GM23338 (cell line): ENCODE data around the gene ANKRD11. TPM values are rescaled to one million over a fixed set of nuclear protein-coding genes. Genes with fewer than 3 reads are reported as not detected.

Source experiments
- ATAC-seq: fragments of 200-7000 bp; cut with Tn5 transposase; 3 replicates; pipeline ENCODE4 v1.9.1; 2020
- DNase-seq: peaks from one replicate; pipeline ENCODE4 v3.0.0-alpha.2; 2015; ENCODE audit warnings: low spot score
- H2AFZ ChIP-seq: fragments of 200-600 bp; sonication (generic); 2 replicates; pipeline ENCODE4 v1.8.0; 2016; ENCODE audit warnings: antibody characterized with exemption, mild to moderate bottlenecking, moderate library complexity
- H3F3A ChIP-seq: fragments of 200-600 bp; sonication (generic); replicated peaks from 2 replicates; pipeline ENCODE4 v1.8.0; 2017; ENCODE audit warnings: antibody characterized with exemption, mixed run types, low read depth
- H3K27ac ChIP-seq: fragments of 200-600 bp; sonication (generic); 2 replicates; pipeline ENCODE4 v1.6.1; 2016; ENCODE audit warnings: low read depth
- H3K27me3 ChIP-seq: fragments of 200-600 bp; sonication (generic); 2 replicates; pipeline ENCODE4 v1.8.0; 2016; ENCODE audit warnings: mild to moderate bottlenecking, mixed run types, moderate library complexity; ENCODE audit not compliant: insufficient read depth
- H3K36me3 ChIP-seq: fragments of 200-600 bp; sonication (generic); 2 replicates; pipeline ENCODE4 v1.8.0; 2016; ENCODE audit warnings: mild to moderate bottlenecking; ENCODE audit not compliant: insufficient read depth
- H3K4me1 ChIP-seq: fragments of 200-600 bp; sonication (generic); 2 replicates; pipeline ENCODE4 v1.8.0; 2016; ENCODE audit warnings: mild to moderate bottlenecking, moderate library complexity; ENCODE audit not compliant: insufficient read depth
- H3K4me2 ChIP-seq: fragments of 200-600 bp; sonication (generic); 2 replicates; pipeline ENCODE4 v1.7.1; 2017; ENCODE audit warnings: mixed run types
- H3K4me3 ChIP-seq: fragments of 200-600 bp; sonication (generic); 2 replicates; pipeline ENCODE4 v1.6.1; 2016; ENCODE audit warnings: mixed run types
- H3K79me2 ChIP-seq: fragments of 200-600 bp; sonication (generic); replicated peaks from 2 replicates; pipeline ENCODE4 v1.8.0; 2017; ENCODE audit warnings: mild to moderate bottlenecking; ENCODE audit not compliant: insufficient read depth
- H3K9me2 ChIP-seq: fragments of 200-600 bp; sonication (generic); 2 replicates; pipeline ENCODE4 v1.8.0; 2017; ENCODE audit not compliant: insufficient read depth
- H4K20me1 ChIP-seq: fragments of 200-600 bp; sonication (generic); replicated peaks from 2 replicates; pipeline ENCODE4 v1.8.0; 2017; ENCODE audit warnings: mild to moderate bottlenecking; ENCODE audit not compliant: insufficient read depth
- H3K27ac Mint-ChIP-seq: 2 replicates; pipeline ENCODE4 v1.8.0; 2020; ENCODE audit warnings: inconsistent platforms, mild to moderate bottlenecking, moderate library complexity, mixed read lengths
- H3K27me3 Mint-ChIP-seq: 3 replicates; pipeline ENCODE4 v1.8.0; 2022; ENCODE audit warnings: low read depth, mild to moderate bottlenecking, moderate library complexity, mixed read lengths, inconsistent platforms; ENCODE audit not compliant: insufficient read depth, poor library complexity
- H3K36me3 Mint-ChIP-seq: 3 replicates; pipeline ENCODE4 v1.8.0; 2021; ENCODE audit warnings: low read depth, mild to moderate bottlenecking, inconsistent platforms, moderate library complexity, mixed read lengths
- H3K4me1 Mint-ChIP-seq: 3 replicates; pipeline ENCODE4 v1.8.0; 2020; ENCODE audit warnings: mild to moderate bottlenecking, inconsistent platforms, mixed read lengths
- H3K4me3 Mint-ChIP-seq: 3 replicates; pipeline ENCODE4 v1.8.0; 2021; ENCODE audit warnings: moderate library complexity, mild to moderate bottlenecking, inconsistent platforms, mixed read lengths
- H3K9me3 Mint-ChIP-seq: 3 replicates; pipeline ENCODE4 v1.8.0; 2020; ENCODE audit warnings: moderate library complexity, mild to moderate bottlenecking, inconsistent platforms, mixed read lengths
- EZH2 ChIP-seq: fragments of 200-600 bp; sonication (generic); IDR thresholded peaks from one replicate; pipeline ENCODE4 v1.8.0; 2017; ENCODE audit warnings: antibody characterized with exemption, mild to moderate bottlenecking, low read depth; ENCODE audit not compliant: unreplicated experiment
- EZH2phosphoT487 ChIP-seq: fragments of 200-600 bp; sonication (generic); IDR thresholded peaks from one replicate; pipeline ENCODE4 v1.8.1; 2018; ENCODE audit warnings: antibody characterized with exemption; ENCODE audit not compliant: unreplicated experiment
- JUNB ChIP-seq: IDR thresholded peaks from one replicate; pipeline ENCODE4 v1.6.1; 2016; ENCODE audit warnings: antibody characterized with exemption; ENCODE audit not compliant: unreplicated experiment
- NANOG ChIP-seq: IDR thresholded peaks from 2 replicates; pipeline ENCODE4 v1.6.1; 2016; ENCODE audit warnings: antibody characterized with exemption, borderline replicate concordance
- POLR2AphosphoS5 ChIP-seq: IDR thresholded peaks from 2 replicates; pipeline ENCODE4 v1.6.1; 2016; ENCODE audit warnings: antibody characterized with exemption, low read depth
- REST ChIP-seq: IDR thresholded peaks from one replicate; pipeline ENCODE4 v1.6.1; 2018; ENCODE audit warnings: antibody characterized with exemption; ENCODE audit not compliant: unreplicated experiment
- STAT1 ChIP-seq: IDR thresholded peaks from one replicate; pipeline ENCODE4 v1.6.1; 2016; ENCODE audit warnings: antibody characterized with exemption; ENCODE audit not compliant: unreplicated experiment
- ZNF114 ChIP-seq: fragments of 250-450 bp; sonication (Bioruptor Pico); IDR thresholded peaks from 2 replicates; pipeline ENCODE4 v1.5.0; 2020; ENCODE audit warnings: mild to moderate bottlenecking, moderate library complexity
- ZNF331 ChIP-seq: fragments of 250-450 bp; sonication (Bioruptor Pico); IDR thresholded peaks from 2 replicates; pipeline ENCODE4 v1.5.0; 2020; ENCODE audit warnings: low read depth, mild to moderate bottlenecking, moderate library complexity
- ZNF462 ChIP-seq: fragments of 250-450 bp; sonication (Bioruptor Pico); IDR thresholded peaks from 2 replicates; pipeline ENCODE4 v1.5.0; 2020; ENCODE audit warnings: mild to moderate bottlenecking, moderate library complexity
- polyA plus RNA-seq: library from polyadenylated mRNA; unstranded; fragments of >200 nt; fragmentation: Nextera tagmentation; extraction: Ambion mirVana; gene quantifications from 2 replicates; pipeline ENCODE4 v1.2.1, GENCODE V29; 2016
- total RNA-seq: library from RNA; depleted of rRNA; stranded (reverse); fragments of >200 nt; shearing (Covaris generic); gene quantifications from 2 replicates; pipeline ENCODE4 v1.2.3, GENCODE V29; 2014
- TF ChIP-seq, protein P1 (sequence below), 2 experiments: fragments of 200-600 bp in 1 of 2; sonication (generic) in 1 of 2; conservative IDR thresholded peaks; 2 replicates each; pipeline versions ENCODE4 v1.5.1 to v1.6.1; 2016 to 2017; ENCODE audit warnings: antibody characterized with exemption in 2 of 2, low read depth in 2 of 2, mild to moderate bottlenecking in 2 of 2, moderate library complexity in 1 of 2
- TF ChIP-seq, protein P2 (sequence below): IDR thresholded peaks from 2 replicates; pipeline ENCODE4 v1.6.1; 2016; ENCODE audit warnings: antibody characterized with exemption

Gene ANKRD11
- total and polyA plus RNA-seq, 2 experiments from 2014 or later, result 130 to 159 TPM

GRCh38 chr16:89363621-89364393 is 126.6 kb downstream of the ANKRD11 start:
- H3K4me3 Mint-ChIP-seq, result peak overlapping the region; percentile 17; the same call in 1 of the 3 replicates
- peaks cover 55% of the 10 kb centered on the region for H4K20me1 ChIP-seq
- no peak for DNase-seq

More at GRCh38 chr16:89363621-89364393, 126.6 kb downstream of the ANKRD11 start:
- H3K79me2 ChIP-seq, result peaks cover 98% of the 10 kb centered on the region
- no peaks in the 10 kb centered on the region for H3K27me3 ChIP-seq
- H3K36me3 Mint-ChIP-seq, result peaks cover 13% of the 10 kb centered on the region
- ATAC-seq, result peak; percentile 22
- H3K4me3 ChIP-seq, result no peak overlapping the region
- H3K4me1 Mint-ChIP-seq, result peaks cover 78% of the 10 kb centered on the region
- TF ChIP-seq ZNF331 (CRISPR knock-in tag) (no peak), ZNF114 (no peak), STAT1 (no peak), NANOG (no peak), EZH2 (no peak), JUNB (no peak), ZNF462 (no peak), EZH2phosphoT487 (no peak), REST (no peak), POLR2AphosphoS5 (no peak)
- TF ChIP-seq, protein P1, sequence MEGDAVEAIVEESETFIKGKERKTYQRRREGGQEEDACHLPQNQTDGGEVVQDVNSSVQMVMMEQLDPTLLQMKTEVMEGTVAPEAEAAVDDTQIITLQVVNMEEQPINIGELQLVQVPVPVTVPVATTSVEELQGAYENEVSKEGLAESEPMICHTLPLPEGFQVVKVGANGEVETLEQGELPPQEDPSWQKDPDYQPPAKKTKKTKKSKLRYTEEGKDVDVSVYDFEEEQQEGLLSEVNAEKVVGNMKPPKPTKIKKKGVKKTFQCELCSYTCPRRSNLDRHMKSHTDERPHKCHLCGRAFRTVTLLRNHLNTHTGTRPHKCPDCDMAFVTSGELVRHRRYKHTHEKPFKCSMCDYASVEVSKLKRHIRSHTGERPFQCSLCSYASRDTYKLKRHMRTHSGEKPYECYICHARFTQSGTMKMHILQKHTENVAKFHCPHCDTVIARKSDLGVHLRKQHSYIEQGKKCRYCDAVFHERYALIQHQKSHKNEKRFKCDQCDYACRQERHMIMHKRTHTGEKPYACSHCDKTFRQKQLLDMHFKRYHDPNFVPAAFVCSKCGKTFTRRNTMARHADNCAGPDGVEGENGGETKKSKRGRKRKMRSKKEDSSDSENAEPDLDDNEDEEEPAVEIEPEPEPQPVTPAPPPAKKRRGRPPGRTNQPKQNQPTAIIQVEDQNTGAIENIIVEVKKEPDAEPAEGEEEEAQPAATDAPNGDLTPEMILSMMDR (conservative IDR thresholded peaks at IDR 0.05; ENCODE audit: low read depth in 2 of 2), result no peak
- TF ChIP-seq, protein P2, sequence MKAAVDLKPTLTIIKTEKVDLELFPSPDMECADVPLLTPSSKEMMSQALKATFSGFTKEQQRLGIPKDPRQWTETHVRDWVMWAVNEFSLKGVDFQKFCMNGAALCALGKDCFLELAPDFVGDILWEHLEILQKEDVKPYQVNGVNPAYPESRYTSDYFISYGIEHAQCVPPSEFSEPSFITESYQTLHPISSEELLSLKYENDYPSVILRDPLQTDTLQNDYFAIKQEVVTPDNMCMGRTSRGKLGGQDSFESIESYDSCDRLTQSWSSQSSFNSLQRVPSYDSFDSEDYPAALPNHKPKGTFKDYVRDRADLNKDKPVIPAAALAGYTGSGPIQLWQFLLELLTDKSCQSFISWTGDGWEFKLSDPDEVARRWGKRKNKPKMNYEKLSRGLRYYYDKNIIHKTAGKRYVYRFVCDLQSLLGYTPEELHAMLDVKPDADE, result no peak
- peaks cover 28% of the 10 kb centered on the region for H3K27me3 Mint-ChIP-seq
- H2AFZ ChIP-seq, result no peak overlapping the region
- peaks cover 68% of the 10 kb centered on the region for H3K4me1 ChIP-seq
- peaks cover 8% of the 10 kb centered on the region for H3F3A ChIP-seq
- peak overlapping the region; percentile 73 for H3K4me2 ChIP-seq
- H3K36me3 ChIP-seq, result peaks cover 5% of the 10 kb centered on the region; the same call in 1 of the 2 replicates
- no peaks in the 10 kb centered on the region for H3K9me2 ChIP-seq
- H3K9me3 Mint-ChIP-seq, result no peaks in the 10 kb centered on the region; the same call in 2 of the 3 replicates
- H3K27ac Mint-ChIP-seq, result peak overlapping the region; percentile 96
- peak overlapping the region; percentile 95 for H3K27ac ChIP-seq
